ENCODE data around the gene ABI3BP.

DNA sequence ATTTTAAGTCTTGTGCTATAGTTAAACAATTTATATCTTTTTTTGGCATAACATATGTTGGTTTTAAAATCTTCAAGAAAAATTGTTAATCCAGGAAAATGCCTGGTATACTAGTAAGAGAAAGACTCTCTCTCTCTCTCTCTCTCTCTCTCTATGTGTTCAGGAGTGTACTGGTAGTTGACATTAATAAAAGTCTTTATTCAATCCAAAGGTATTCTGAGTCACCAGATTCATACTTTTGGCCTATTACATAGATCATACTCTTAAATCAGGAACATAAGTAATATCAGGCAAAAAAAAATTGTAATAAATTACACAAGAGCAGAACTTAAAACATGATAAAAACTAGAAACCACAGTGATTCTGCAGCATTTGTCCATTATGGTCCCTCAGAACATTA is 213.7 kb downstream of the ABI3BP start:
- no peak for TF ChIP-seq CTCF (IDR thresholded peaks at IDR 0.05)
- no peak for TF ChIP-seq POLR2A (IDR thresholded peaks at IDR 0.05)

All from vagina (tissue), 2 donors.